Mononuclear cell (primary cell): Measurements from ENCODE around the gene PROKR2. TPM values are rescaled to one million over a fixed set of nuclear protein-coding genes. Genes with fewer than 3 reads are reported as not detected.

ENCODE experiments used
- H3K27me3 ChIP-seq: 2 replicates; pipeline ENCODE4 v1.6.0; 2011; ENCODE audit warnings: low read length, control low read depth; ENCODE audit not compliant: insufficient read depth
- H3K4me1 ChIP-seq: 2 replicates; pipeline ENCODE4 v1.5.1; 2011; ENCODE audit warnings: mild to moderate bottlenecking, low read length, control low read depth; ENCODE audit not compliant: insufficient read depth
- H3K4me3 ChIP-seq: 2 replicates; pipeline ENCODE4 v1.5.1; 2011; ENCODE audit warnings: mild to moderate bottlenecking, low read length, moderate library complexity
- H3K9me3 ChIP-seq: 2 replicates; pipeline ENCODE4 v1.5.1; 2011; ENCODE audit warnings: low read depth, mild to moderate bottlenecking, control low read depth, low read length
- total RNA-seq: library from RNA; depleted of rRNA; stranded (reverse); fragments of >200 nt; gene quantifications from one replicate; pipeline ENCODE4 v1.2.3, GENCODE V29; 2012

The PROKR2 gene
- not detected for total RNA-seq

DNA sequence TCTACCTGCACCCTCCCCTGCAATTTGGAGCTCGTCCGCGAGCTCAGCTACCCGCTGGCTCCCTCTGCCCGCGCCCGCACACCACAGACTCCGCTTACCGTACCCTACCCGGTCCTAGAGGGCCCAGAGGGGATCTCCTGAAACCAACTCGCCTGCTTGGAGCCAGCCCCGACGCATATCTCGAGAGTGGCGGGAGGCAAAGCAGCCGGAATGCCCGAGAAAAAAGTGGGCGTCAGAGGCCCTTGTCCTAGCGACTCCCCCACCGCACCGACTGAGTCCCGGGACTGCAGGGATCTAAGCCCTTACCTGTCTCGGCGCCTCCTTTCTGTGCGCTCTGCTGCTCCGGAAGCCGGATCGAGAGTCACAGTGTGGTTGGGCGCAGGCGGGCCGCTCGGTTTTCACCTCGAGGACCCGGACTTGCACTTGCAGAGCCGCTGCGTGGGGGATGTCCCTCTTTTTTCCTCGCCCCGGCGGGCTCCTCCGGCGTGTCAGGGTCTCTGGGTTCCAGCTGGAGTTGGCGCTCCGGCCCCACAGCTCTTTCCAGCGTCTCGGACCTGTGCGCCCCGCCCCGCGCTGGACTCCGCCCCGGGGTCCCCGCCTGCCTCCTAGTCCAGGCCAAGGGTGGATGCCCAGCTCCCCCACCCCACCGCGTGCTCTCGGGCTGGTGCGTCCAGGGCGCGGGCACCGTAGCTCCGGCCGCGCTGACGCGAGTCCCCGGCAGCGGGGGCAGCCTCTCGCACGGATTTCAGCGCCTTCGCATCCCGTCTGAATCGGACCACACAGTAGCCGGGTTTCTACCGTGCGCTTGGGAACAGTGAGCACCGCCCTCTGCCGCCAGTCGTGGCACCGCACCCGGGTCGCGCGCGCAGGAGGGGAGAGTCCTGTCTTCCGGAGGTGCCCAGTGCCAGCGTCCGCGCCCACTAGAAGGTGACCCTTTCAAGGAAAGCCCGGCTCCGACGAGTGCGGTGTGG, at the start of gene PROKR2:
TSS of gene PROKR2 (minus strand) at position 767 of the 971 bp plus-strand sequence. CDS start 2,585 bp downstream, outside the sequence.
- H3K9me3 ChIP-seq = no peaks in the 10 kb centered on the region
- H3K4me3 ChIP-seq = no peak within 1 kb of the TSS
- H3K27me3 ChIP-seq = peaks cover 30% of the 10 kb centered on the region
- H3K4me1 ChIP-seq = no peaks in the 10 kb centered on the region

GRCh38 chr20:5364997-5365597, 48.3 kb upstream of the PROKR2 start:
- H3K27me3 ChIP-seq = peaks cover 6% of the 10 kb centered on the region
- H3K4me1 ChIP-seq = no peaks in the 10 kb centered on the region
- H3K9me3 ChIP-seq = no peaks in the 10 kb centered on the region
- H3K4me3 ChIP-seq = no peak overlapping the region

GRCh38 chr20:5364136-5364821, 47.5 kb upstream of the PROKR2 start:
- Histone ChIP-seq H3K9me3 (no peaks in the 10 kb centered on the region), H3K4me3 (no peak overlapping the region)

DNA sequence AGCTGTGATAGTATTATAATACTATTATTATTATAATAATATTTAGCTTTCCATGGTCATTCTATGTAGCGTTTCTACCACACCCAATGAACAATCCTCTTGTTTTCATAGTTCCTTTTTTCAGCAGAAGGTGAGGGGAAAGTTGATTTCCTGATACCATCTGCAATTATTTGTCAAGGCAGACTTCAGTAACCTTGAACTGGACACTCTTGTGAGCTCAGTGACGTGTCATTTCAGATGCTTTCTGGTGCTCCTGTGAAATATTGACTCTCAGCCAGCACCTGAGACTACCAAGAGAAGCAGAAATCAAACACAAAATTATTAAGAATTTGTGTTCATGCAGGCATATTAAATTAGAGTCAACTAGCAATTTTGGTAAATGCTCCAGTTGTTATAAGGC, 46.0 kb upstream of the PROKR2 start:
- no peak overlapping the region for H3K4me3 ChIP-seq
- peaks cover 5% of the 10 kb centered on the region for H3K4me1 ChIP-seq

More at GRCh38 chr20:5364136-5364821, 47.5 kb upstream of the PROKR2 start:
- Histone ChIP-seq H3K4me1 (no peaks in the 10 kb centered on the region), H3K27me3 (peaks cover 6% of the 10 kb centered on the region)

DNA sequence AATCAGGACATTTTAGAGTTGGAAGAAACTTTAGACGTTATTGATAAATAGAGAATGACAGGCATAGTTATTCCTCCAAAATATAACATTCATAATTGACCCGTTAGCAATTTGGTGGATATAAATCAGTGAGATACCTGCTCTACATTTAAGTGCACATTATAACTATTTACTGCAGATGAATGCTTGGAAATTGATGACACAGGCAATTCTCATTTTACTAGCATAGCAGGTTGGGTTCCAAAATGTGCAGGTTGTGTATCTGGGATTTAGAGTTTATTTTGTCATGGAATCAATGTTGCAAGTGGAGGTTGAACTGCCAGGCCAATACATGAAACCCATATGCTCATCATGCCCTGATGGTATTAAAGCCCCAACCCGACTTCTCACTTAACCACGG, 44.4 kb upstream of the PROKR2 start:
- H3K27me3 ChIP-seq = peaks cover 4% of the 10 kb centered on the region

More for the DNA sequence above, 46.0 kb upstream of the PROKR2 start:
- Histone ChIP-seq H3K9me3 (no peaks in the 10 kb centered on the region), H3K27me3 (peaks cover 4% of the 10 kb centered on the region)

DNA sequence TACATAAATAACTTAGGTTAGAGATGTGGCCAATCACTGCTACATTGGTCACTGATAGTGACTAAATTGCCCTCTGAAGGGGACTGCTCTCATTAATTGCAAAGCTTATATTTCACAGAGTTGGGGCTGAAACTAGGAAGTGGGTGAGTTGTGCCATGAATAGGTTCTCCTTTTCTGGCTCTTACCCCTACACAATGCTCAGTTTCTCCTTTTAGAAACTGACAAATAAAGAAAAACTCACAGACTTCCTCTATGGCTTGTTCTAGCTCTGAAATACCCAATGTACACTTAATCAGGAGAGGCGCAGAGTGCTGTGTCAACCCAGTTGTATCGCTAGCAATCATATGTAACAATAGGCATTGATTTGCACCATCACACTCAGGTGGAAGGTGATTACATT, 41.2 kb upstream of the PROKR2 start:
- no peak overlapping the region for H3K4me3 ChIP-seq
- H3K4me1 ChIP-seq = peaks cover 14% of the 10 kb centered on the region
- H3K9me3 ChIP-seq = no peaks in the 10 kb centered on the region
- no peaks in the 10 kb centered on the region for H3K27me3 ChIP-seq

More for the DNA sequence above, 44.4 kb upstream of the PROKR2 start:
- peaks cover 9% of the 10 kb centered on the region for H3K4me1 ChIP-seq
- H3K9me3 ChIP-seq = no peaks in the 10 kb centered on the region
- H3K4me3 ChIP-seq = no peak overlapping the region

GRCh38 chr20:5356941-5357340, 40.2 kb upstream of the PROKR2 start:
- no peaks in the 10 kb centered on the region for H3K9me3 ChIP-seq
- peaks cover 14% of the 10 kb centered on the region for H3K4me1 ChIP-seq
- no peaks in the 10 kb centered on the region for H3K27me3 ChIP-seq
- H3K4me3 ChIP-seq = no peak overlapping the region

DNA sequence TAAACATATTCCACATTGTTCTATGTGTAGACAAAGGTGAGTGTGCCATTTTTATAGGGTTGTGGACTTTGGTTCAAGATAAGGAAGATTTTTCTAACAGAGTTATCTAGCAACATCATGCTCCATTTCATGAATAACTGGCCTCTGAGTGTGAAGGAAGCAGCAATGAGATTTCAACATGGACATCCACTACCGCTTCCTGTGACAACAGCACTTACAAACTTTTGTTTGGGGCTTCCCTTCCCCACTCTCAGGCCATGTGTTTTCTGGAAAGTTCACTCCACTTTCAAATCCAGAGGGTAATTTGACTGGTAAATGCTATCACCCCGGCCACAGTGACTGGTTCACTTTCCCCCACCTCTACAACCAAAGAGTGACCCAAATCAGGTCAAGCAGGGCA, 38.1 kb upstream of the PROKR2 start:
- H3K4me1 ChIP-seq = peaks cover 14% of the 10 kb centered on the region
- H3K4me3 ChIP-seq = no peak overlapping the region

DNA sequence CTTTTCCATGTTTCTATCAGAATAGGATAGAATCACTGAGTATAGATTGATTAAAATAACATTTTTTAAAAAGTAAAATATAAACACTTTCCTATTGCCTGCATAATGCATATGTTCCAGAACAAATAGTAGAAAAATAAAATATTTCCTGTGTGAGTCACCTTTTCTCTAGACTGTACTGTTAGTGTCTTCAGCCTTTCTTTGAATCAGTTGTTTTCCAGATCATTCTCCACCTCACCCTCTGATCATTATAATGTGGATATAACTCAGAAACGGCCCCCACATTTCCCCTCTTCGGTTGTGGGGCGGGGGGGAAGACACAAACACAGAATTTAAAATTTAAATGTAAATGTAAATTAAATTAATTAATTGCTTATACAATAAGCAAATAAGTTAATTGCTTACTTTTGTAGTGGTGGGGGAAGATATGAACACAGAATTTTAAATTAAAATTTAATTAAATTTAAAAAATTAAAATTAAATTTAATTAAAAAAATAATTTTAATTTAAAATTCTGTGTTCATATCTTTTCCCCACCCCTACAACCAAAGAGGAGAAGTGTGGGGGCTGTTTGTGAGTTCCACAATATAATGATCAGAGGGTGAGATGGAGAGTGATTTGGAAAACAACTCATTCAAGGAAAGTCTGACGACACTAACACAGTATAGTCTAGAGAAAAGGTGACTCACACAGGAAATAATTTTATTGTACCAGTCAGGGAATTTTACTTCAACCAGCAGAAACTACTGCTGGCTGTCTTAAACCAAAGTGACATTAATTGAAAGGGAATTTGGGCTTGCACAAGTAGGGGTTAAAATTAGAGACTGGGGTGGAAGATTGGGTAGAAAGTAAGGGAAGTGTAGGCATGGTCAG, 37.1 kb upstream of the PROKR2 start:
- no peaks in the 10 kb centered on the region for H3K27me3 ChIP-seq
- peaks cover 14% of the 10 kb centered on the region for H3K4me1 ChIP-seq
- H3K4me3 ChIP-seq = no peak overlapping the region
- no peaks in the 10 kb centered on the region for H3K9me3 ChIP-seq

More for the DNA sequence above, 38.1 kb upstream of the PROKR2 start:
- H3K27me3 ChIP-seq = no peaks in the 10 kb centered on the region
- no peaks in the 10 kb centered on the region for H3K9me3 ChIP-seq

DNA sequence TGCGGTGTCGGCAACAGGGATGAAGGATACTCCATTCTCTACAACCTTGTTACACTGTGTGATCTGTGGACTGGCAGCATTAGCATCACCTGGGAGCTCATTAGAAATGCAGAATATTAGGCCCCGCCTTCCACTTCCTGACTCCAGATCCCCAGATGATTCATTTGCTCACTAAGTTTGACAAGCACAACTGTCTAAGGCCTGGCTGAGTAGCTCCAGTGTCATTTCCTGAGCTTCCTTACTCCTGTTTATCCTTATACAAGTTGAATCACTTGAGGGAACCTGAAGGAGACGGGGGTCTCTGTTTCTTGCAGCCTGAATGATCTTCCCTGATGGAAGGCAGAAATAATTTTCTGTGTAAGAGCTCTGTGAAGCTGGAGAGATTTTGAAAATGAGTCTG, 32.7 kb upstream of the PROKR2 start:
- Histone ChIP-seq H3K4me3 (no peak overlapping the region), H3K4me1 (no peaks in the 10 kb centered on the region), H3K9me3 (no peaks in the 10 kb centered on the region), H3K27me3 (no peaks in the 10 kb centered on the region)

DNA sequence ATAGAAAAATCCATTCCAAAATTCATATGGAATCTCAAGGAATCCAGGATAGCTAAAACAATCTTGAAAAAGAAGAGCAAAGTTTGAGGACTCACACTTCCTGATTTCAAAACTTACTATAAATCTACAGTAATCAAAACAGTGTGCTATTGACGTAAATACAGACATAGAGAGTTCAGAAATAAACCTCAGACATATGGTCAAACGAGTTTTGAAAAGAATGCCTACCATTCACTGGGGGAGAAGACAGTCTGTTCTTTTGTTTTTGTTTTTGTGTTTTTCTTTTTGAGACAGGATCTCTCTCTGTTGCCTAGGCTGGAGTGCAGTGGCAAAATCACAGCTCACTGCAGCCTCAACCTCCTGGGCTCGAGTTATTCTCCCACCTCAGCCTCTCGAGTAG, 25.3 kb upstream of the PROKR2 start:
- Histone ChIP-seq H3K9me3 (peaks cover 5% of the 10 kb centered on the region), H3K4me1 (no peaks in the 10 kb centered on the region), H3K27me3 (peaks cover 37% of the 10 kb centered on the region), H3K4me3 (no peak overlapping the region)

GRCh38 chr20:5331340-5331739, 14.6 kb upstream of the PROKR2 start:
- no peaks in the 10 kb centered on the region for H3K9me3 ChIP-seq
- no peak overlapping the region for H3K4me3 ChIP-seq
- no peaks in the 10 kb centered on the region for H3K4me1 ChIP-seq
- H3K27me3 ChIP-seq = peaks cover 8% of the 10 kb centered on the region

- Histone ChIP-seq H3K4me3 (no peak overlapping the region), H3K9me3 (no peaks in the 10 kb centered on the region), H3K4me1 (no peaks in the 10 kb centered on the region), H3K27me3 (peaks cover 8% of the 10 kb centered on the region)
Observed at GRCh38 chr20:5328268-5328667, 11.5 kb upstream of the PROKR2 start.

- H3K4me3 ChIP-seq = no peak overlapping the region
- peaks cover 5% of the 10 kb centered on the region for H3K27me3 ChIP-seq
- H3K9me3 ChIP-seq = no peaks in the 10 kb centered on the region
- H3K4me1 ChIP-seq = no peaks in the 10 kb centered on the region
Observed at GRCh38 chr20:5327356-5327755, 10.6 kb upstream of the PROKR2 start.
